Neural cell (in vitro differentiated cells): ENCODE data around the gene MYO3A. TPM values are rescaled to one million over a fixed set of nuclear protein-coding genes. Genes with fewer than 3 reads are reported as not detected.

Experiments
- H2AFZ ChIP-seq: fragments of 200-600, 300-800 bp; sonication (generic), shearing (Covaris generic); 2 replicates; pipeline ENCODE4 v1.6.0; 2014; ENCODE audit warnings: low read depth, mild to moderate bottlenecking, antibody characterized with exemption, low read length, moderate library complexity
- H3F3A ChIP-seq: fragments of 200-600 bp; shearing (Covaris generic); 2 replicates; pipeline ENCODE4 v1.6.1; 2016; ENCODE audit warnings: mild to moderate bottlenecking, moderate library complexity, mixed read lengths, antibody characterized with exemption, low read length; ENCODE audit not compliant: insufficient read depth, poor library complexity, severe bottlenecking
- H3K27ac ChIP-seq: fragments of 200-600, 300-800 bp; sonication (generic), shearing (Covaris generic); 2 replicates; pipeline ENCODE4 v1.5.1; 2014; ENCODE audit warnings: mild to moderate bottlenecking, low read length, moderate library complexity
- H3K27me3 ChIP-seq: fragments of 300-800, 200-600 bp; sonication (generic), shearing (Covaris generic); 2 replicates; pipeline ENCODE4 v1.6.0; 2014; ENCODE audit warnings: mild to moderate bottlenecking, low read depth, low read length, moderate library complexity; ENCODE audit not compliant: insufficient read depth
- H3K36me3 ChIP-seq: fragments of 300-800, 200-600 bp; sonication (generic), shearing (Covaris generic); 2 replicates; pipeline ENCODE4 v1.5.1; 2014; ENCODE audit warnings: mild to moderate bottlenecking, antibody characterized with exemption, low read length, moderate library complexity; ENCODE audit not compliant: insufficient read depth
- H3K4me2 ChIP-seq: fragments of 300-800, 200-600 bp; sonication (generic), shearing (Covaris generic); 2 replicates; pipeline ENCODE4 v1.6.0; 2014; ENCODE audit warnings: mild to moderate bottlenecking, low read length
- H3K4me3 ChIP-seq: fragments of 300-800, 200-600 bp; sonication (generic), shearing (Covaris generic); 2 replicates; pipeline ENCODE4 v1.5.1; 2014; ENCODE audit warnings: mild to moderate bottlenecking, low read length, moderate library complexity
- H3K79me2 ChIP-seq: fragments of 200-600 bp; shearing (Covaris generic); replicated peaks from 2 replicates; pipeline ENCODE4 v1.6.0; 2014; ENCODE audit warnings: mild to moderate bottlenecking, low read length, moderate library complexity; ENCODE audit not compliant: insufficient read depth
- H3K9ac ChIP-seq: fragments of 300-800, 200-600 bp; sonication (generic), shearing (Covaris generic); 2 replicates; pipeline ENCODE4 v1.6.1; 2016; ENCODE audit warnings: mild to moderate bottlenecking, low read length, mixed read lengths
- H3K9me2 ChIP-seq: fragments of 200-600 bp; shearing (Covaris generic); 2 replicates; pipeline ENCODE4 v1.6.1; 2016; ENCODE audit warnings: mild to moderate bottlenecking, low read length, mixed read lengths; ENCODE audit not compliant: insufficient read depth
- H3K9me3 ChIP-seq: fragments of 200-600, 300-800 bp; sonication (generic), shearing (Covaris generic); 2 replicates; pipeline ENCODE4 v1.6.1; 2016; ENCODE audit warnings: mild to moderate bottlenecking, mixed run types, low read length, moderate library complexity, mixed read lengths
- H4K20me1 ChIP-seq: fragments of 200-600 bp; shearing (Covaris generic); 2 replicates; pipeline ENCODE4 v1.6.1; 2016; ENCODE audit warnings: mild to moderate bottlenecking, mixed run types; ENCODE audit not compliant: insufficient read depth
- CTCF ChIP-seq: fragments of 450-650 bp; IDR thresholded peaks from 2 replicates; pipeline ENCODE4 v1.5.1; 2014; ENCODE audit warnings: antibody characterized with exemption, mild to moderate bottlenecking, moderate library complexity; ENCODE audit not compliant: poor library complexity, severe bottlenecking
- EP300 ChIP-seq: fragments of 450-650 bp; conservative IDR thresholded peaks from 2 replicates; pipeline ENCODE4 v1.6.1; 2014; ENCODE audit warnings: antibody characterized with exemption, mild to moderate bottlenecking, moderate library complexity; ENCODE audit not compliant: poor library complexity, severe bottlenecking
- EZH2 ChIP-seq: fragments of 200-600, 300-800 bp; shearing (Covaris generic), sonication (generic); IDR thresholded peaks from 2 replicates; pipeline ENCODE4 v1.6.1; 2014; ENCODE audit warnings: antibody characterized with exemption, low read length, borderline replicate concordance, mild to moderate bottlenecking; ENCODE audit not compliant: insufficient read depth, poor library complexity, severe bottlenecking
- MXI1 ChIP-seq: fragments of 450-650 bp; conservative IDR thresholded peaks from 2 replicates; pipeline ENCODE4 v1.6.1; 2014; ENCODE audit warnings: antibody characterized with exemption, mild to moderate bottlenecking; ENCODE audit not compliant: poor library complexity, severe bottlenecking
- POLR2AphosphoS5 ChIP-seq: IDR thresholded peaks from 2 replicates; pipeline ENCODE4 v1.6.1; 2012
- RAD21 ChIP-seq: fragments of 450-650 bp; conservative IDR thresholded peaks from 2 replicates; pipeline ENCODE4 v1.6.1; 2014; ENCODE audit warnings: antibody characterized with exemption, mild to moderate bottlenecking, moderate library complexity
- SMC3 ChIP-seq: fragments of 450-650 bp; conservative IDR thresholded peaks from 2 replicates; pipeline ENCODE4 v1.6.1; 2014; ENCODE audit warnings: antibody characterized with exemption, mild to moderate bottlenecking, moderate library complexity; ENCODE audit not compliant: poor library complexity
- TAF1 ChIP-seq: IDR thresholded peaks from 2 replicates; pipeline ENCODE4 v1.6.1; 2012; ENCODE audit warnings: low read depth
- polyA plus RNA-seq: library from polyadenylated mRNA; depleted of rRNA; stranded (reverse); fragments of >200 nt; gene quantifications from 2 replicates; pipeline ENCODE4 v1.2.3, GENCODE V29; 2014
- TF ChIP-seq, protein P1 (sequence below): IDR thresholded peaks from 2 replicates; pipeline ENCODE4 v1.6.1; 2012; ENCODE audit warnings: borderline replicate concordance

Gene MYO3A
- polyA plus RNA-seq, 1 donor from 2014 or later, result 4.1 TPM

DNA sequence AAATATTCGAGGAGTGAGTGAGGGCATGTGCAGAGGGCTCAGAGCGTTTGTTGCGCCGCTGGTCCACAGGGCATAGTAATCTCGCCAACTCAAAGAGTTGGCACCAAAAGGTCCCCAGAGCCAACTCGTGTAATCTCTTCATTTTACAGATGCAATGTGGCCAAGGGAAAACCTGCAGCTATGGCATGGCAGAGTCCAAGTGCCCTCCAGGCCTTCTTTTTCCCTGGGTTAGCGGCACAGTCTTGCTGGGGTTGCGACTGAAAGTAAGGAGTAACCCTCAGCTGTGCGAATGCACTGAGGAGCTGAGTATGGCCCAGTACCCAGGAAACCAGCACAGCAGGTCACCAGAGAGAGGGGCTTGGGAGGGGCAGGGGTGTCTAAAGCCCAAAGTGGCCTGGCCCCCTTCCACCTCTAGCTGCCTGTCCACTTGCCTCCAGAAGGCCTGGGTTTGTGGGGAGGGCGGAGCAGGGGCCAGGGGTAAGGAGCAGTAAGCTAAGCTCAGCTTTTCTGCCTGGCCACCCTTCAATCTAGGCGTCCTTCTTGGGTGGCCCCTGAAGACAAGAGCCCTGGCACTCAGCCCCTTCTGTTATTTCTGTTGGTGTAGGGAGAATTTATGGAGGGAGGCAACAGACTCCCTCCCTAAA, 279.2 kb downstream of the MYO3A start:
- H3K27ac ChIP-seq, result peak overlapping the region; percentile 98
- H2AFZ ChIP-seq, result no peak overlapping the region
- H3K79me2 ChIP-seq, result peaks cover 63% of the 10 kb centered on the region
- TF ChIP-seq, protein P1, sequence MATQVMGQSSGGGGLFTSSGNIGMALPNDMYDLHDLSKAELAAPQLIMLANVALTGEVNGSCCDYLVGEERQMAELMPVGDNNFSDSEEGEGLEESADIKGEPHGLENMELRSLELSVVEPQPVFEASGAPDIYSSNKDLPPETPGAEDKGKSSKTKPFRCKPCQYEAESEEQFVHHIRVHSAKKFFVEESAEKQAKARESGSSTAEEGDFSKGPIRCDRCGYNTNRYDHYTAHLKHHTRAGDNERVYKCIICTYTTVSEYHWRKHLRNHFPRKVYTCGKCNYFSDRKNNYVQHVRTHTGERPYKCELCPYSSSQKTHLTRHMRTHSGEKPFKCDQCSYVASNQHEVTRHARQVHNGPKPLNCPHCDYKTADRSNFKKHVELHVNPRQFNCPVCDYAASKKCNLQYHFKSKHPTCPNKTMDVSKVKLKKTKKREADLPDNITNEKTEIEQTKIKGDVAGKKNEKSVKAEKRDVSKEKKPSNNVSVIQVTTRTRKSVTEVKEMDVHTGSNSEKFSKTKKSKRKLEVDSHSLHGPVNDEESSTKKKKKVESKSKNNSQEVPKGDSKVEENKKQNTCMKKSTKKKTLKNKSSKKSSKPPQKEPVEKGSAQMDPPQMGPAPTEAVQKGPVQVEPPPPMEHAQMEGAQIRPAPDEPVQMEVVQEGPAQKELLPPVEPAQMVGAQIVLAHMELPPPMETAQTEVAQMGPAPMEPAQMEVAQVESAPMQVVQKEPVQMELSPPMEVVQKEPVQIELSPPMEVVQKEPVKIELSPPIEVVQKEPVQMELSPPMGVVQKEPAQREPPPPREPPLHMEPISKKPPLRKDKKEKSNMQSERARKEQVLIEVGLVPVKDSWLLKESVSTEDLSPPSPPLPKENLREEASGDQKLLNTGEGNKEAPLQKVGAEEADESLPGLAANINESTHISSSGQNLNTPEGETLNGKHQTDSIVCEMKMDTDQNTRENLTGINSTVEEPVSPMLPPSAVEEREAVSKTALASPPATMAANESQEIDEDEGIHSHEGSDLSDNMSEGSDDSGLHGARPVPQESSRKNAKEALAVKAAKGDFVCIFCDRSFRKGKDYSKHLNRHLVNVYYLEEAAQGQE, result no peak
- TF ChIP-seq SMC3, result no peak
- TF ChIP-seq EZH2, result no peak
- TF ChIP-seq TAF1, result no peak
- TF ChIP-seq EP300, result no peak
- no peak for TF ChIP-seq RAD21
- no peak for TF ChIP-seq CTCF
- TF ChIP-seq POLR2AphosphoS5, result no peak
- TF ChIP-seq MXI1, result no peak
- peak overlapping the region; percentile 67 for H3K4me2 ChIP-seq
- H3K9me3 ChIP-seq, result no peaks in the 10 kb centered on the region
- no peaks in the 10 kb centered on the region for H3K9me2 ChIP-seq
- H3K4me3 ChIP-seq, result peak overlapping the region; percentile 86
- H3K27me3 ChIP-seq, result no peaks in the 10 kb centered on the region
- H3K36me3 ChIP-seq, result no peaks in the 10 kb centered on the region
- H4K20me1 ChIP-seq, result no peaks in the 10 kb centered on the region
- peak overlapping the region; percentile 99 for H3K9ac ChIP-seq
- peaks cover 7% of the 10 kb centered on the region for H3F3A ChIP-seq

DNA sequence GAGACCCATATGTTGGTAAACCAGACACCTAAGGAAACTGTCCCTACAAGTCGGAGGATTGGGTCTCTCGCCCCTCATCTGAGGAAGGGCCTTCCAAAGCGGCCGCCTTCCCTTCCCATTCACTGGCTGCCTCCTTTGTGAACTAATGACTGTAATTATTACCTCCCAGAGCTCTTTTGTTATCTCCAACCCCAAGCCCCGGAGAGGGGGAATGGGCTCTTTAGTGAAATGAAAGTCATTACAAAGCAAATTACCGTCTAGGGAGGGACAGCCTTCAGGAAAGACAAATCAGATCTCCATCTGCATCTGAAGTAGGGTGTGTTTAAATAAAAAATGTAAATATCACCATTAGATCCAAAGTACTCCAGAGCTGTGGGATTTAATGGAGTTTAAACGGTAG, 280.0 kb downstream of the MYO3A start:
- Histone ChIP-seq H3F3A (peaks cover 7% of the 10 kb centered on the region), H3K79me2 (peaks cover 70% of the 10 kb centered on the region), H3K27ac (peak overlapping the region; percentile 98), H3K4me3 (peak overlapping the region; percentile 86), H3K9ac (peak overlapping the region; percentile 99), H4K20me1 (no peaks in the 10 kb centered on the region), H3K36me3 (no peaks in the 10 kb centered on the region), H3K4me2 (peak overlapping the region; percentile 67), H2AFZ (no peak overlapping the region), H3K9me3 (no peaks in the 10 kb centered on the region), H3K27me3 (no peaks in the 10 kb centered on the region), H3K9me2 (no peaks in the 10 kb centered on the region)
- peak; percentile 11 for TF ChIP-seq POLR2AphosphoS5
- peak; percentile 48 for TF ChIP-seq TAF1
- no peak for TF ChIP-seq RAD21
- no peak for TF ChIP-seq EZH2
